Type B pancreatic cell (in vitro differentiated cells): ENCODE measurements around the gene B3GNT3. TPM values are rescaled to one million over a fixed set of nuclear protein-coding genes. Genes with fewer than 3 reads are reported as not detected.

Source experiments
- DNase-seq: peaks from one replicate; pipeline ENCODE4 v3.0.0; 2021; ENCODE audit warnings: mixed read lengths; ENCODE audit not compliant: unreplicated experiment; ENCODE audit errors: extremely low spot score
- H3K27ac Mint-ChIP-seq: 2 replicates; pipeline ENCODE4 v1.8.0; 2021; ENCODE audit warnings: mild to moderate bottlenecking, mixed read lengths
- H3K27me3 Mint-ChIP-seq: 2 replicates; pipeline ENCODE4 v1.8.0; 2021; ENCODE audit warnings: mixed read lengths
- H3K36me3 Mint-ChIP-seq: 2 replicates; pipeline ENCODE4 v1.8.0; 2021; ENCODE audit warnings: mixed read lengths
- H3K4me1 Mint-ChIP-seq: one replicate; pipeline ENCODE4 v1.8.0; 2021; ENCODE audit warnings: mixed read lengths; ENCODE audit not compliant: unreplicated experiment
- H3K4me3 Mint-ChIP-seq: 2 replicates; pipeline ENCODE4 v1.8.0; 2021; ENCODE audit warnings: mild to moderate bottlenecking, mixed read lengths
- H3K9me3 Mint-ChIP-seq: 2 replicates; pipeline ENCODE4 v1.8.0; 2021; ENCODE audit warnings: mixed read lengths
- total RNA-seq: library from RNA; stranded (reverse); gene quantifications from 2 replicates; pipeline ENCODE4 v1.2.1, GENCODE V29; 2021; ENCODE audit warnings: low replicate concordance
- TF ChIP-seq, protein P1 (sequence below): fragments of 200-600 bp; sonication (generic); conservative IDR thresholded peaks from 2 replicates; pipeline ENCODE4 v1.5.0; 2021; ENCODE audit warnings: antibody characterized with exemption, mild to moderate bottlenecking

B3GNT3 gene
- total RNA-seq, 1 donor from 2014 or later, result 12.3 TPM

DNA sequence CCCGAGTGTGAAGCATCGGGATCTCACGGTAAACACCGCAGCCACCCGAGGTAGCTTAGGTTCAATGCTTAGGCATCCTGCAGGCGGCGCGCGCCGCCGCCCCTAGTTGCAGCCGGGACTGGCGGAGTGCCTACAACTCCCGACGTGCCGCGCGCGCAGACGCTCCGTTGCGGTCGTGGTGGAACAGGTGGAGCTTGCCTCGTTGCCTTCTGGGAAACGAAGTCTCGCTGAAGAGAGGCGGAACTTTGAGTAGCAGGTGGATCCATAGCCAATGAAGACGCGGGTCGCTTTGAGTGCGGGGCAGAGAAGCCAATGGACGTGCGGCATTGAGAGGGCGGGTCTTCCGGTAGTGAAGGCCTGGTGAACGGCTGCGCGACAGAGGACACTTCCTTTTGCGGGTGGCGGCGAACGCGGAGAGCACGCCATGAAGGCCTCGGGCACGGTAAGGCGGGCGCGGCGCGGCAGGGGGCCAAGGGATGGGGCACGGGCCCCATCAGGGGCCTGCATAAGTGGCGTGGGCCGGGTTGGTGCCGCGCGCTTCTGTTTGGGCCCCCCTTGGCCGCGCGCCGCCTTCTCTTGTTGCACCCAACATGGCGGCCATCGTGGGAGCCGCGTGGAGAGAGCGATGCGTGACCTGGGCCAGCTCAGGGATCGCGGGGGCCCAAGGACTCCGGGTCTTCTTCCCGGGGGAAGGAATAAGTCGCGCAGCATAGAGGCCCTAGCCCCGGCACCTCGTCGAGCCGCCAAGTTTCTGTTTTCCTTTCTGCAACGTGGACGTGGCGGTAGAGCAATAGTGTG, 64.8 kb downstream of the B3GNT3 start, which contains the start of gene RPL18A:
Gene RPL18A (plus strand): TSS at position 378 of the 798 bp plus-strand sequence. CDS start 47 bp downstream, at position 425.
- peak; percentile 98 for DNase-seq
- Mint-ChIP-seq H3K27me3 (peaks cover 6% of the 10 kb centered on the region), H3K36me3 (peaks cover 15% of the 10 kb centered on the region), H3K4me1 (peaks cover 21% of the 10 kb centered on the region), H3K27ac (peak within 1 kb of the TSS; percentile 94), H3K4me3 (peak within 1 kb of the TSS; percentile 99), H3K9me3 (no peaks in the 10 kb centered on the region)
- TF ChIP-seq, protein P1, sequence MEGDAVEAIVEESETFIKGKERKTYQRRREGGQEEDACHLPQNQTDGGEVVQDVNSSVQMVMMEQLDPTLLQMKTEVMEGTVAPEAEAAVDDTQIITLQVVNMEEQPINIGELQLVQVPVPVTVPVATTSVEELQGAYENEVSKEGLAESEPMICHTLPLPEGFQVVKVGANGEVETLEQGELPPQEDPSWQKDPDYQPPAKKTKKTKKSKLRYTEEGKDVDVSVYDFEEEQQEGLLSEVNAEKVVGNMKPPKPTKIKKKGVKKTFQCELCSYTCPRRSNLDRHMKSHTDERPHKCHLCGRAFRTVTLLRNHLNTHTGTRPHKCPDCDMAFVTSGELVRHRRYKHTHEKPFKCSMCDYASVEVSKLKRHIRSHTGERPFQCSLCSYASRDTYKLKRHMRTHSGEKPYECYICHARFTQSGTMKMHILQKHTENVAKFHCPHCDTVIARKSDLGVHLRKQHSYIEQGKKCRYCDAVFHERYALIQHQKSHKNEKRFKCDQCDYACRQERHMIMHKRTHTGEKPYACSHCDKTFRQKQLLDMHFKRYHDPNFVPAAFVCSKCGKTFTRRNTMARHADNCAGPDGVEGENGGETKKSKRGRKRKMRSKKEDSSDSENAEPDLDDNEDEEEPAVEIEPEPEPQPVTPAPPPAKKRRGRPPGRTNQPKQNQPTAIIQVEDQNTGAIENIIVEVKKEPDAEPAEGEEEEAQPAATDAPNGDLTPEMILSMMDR, result peak; percentile 77

DNA sequence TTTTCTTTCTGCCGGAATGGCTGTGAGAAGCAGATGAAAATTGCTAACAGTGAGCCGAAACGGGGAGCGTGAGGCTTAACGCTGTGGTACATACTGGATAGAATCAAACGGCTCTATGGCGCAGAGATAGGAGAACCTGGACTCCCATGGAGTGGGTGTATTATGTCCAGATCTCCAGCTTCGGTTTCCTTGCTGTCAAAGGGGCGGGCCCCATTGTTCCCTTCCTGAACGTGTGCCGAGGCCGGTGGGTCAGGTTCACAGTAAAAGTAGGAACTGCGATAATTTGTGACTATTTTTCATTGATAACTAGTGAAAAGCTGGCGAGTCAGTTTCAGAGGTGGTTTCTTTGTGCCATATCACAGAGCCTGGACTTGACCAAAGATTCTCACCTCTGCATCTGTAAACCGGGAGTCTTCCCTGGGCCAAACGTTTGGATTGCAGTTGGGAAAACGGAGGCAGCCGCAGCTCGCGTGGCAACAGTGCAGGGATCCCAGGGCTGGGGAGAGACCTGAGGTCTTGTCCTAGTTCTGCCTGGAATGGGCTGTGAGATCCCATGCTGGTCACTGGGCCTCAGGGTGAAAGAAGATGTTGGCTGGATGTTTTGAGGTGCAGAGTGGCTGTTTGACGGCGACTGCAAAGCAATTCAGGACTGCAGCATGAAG, 65.5 kb downstream of the B3GNT3 start:
- H3K27me3 Mint-ChIP-seq, result peaks cover 3% of the 10 kb centered on the region
- peak overlapping the region; percentile 99 for H3K4me3 Mint-ChIP-seq
- H3K36me3 Mint-ChIP-seq, result peaks cover 18% of the 10 kb centered on the region
- H3K27ac Mint-ChIP-seq, result peak overlapping the region; percentile 94
- no peak for DNase-seq
- H3K4me1 Mint-ChIP-seq, result peaks cover 18% of the 10 kb centered on the region
- no peaks in the 10 kb centered on the region for H3K9me3 Mint-ChIP-seq
- TF ChIP-seq, protein P1, result no peak

DNA sequence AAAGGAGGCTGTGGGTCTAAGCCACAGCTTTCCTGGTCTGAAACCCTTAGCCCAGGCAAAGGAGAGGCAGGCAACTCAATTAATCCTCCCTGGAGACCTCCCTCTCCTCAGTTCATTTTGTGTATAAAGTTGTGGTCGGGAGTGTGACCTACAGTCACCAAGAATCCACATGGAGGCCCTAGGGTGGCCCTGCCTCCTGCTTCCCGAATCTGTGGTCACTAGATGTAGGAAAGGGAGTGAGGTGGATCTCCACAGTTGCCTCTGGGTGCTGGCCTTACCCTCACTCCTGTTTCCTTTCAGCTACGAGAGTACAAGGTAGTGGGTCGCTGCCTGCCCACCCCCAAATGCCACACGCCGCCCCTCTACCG, 66.0 kb downstream of the B3GNT3 start:
- Mint-ChIP-seq H3K4me3 (peak overlapping the region; percentile 99), H3K27ac (peak overlapping the region; percentile 94), H3K4me1 (peaks cover 16% of the 10 kb centered on the region), H3K36me3 (peaks cover 21% of the 10 kb centered on the region), H3K27me3 (no peaks in the 10 kb centered on the region), H3K9me3 (no peaks in the 10 kb centered on the region)
- TF ChIP-seq, protein P1, result no peak
- no peak for DNase-seq

DNA sequence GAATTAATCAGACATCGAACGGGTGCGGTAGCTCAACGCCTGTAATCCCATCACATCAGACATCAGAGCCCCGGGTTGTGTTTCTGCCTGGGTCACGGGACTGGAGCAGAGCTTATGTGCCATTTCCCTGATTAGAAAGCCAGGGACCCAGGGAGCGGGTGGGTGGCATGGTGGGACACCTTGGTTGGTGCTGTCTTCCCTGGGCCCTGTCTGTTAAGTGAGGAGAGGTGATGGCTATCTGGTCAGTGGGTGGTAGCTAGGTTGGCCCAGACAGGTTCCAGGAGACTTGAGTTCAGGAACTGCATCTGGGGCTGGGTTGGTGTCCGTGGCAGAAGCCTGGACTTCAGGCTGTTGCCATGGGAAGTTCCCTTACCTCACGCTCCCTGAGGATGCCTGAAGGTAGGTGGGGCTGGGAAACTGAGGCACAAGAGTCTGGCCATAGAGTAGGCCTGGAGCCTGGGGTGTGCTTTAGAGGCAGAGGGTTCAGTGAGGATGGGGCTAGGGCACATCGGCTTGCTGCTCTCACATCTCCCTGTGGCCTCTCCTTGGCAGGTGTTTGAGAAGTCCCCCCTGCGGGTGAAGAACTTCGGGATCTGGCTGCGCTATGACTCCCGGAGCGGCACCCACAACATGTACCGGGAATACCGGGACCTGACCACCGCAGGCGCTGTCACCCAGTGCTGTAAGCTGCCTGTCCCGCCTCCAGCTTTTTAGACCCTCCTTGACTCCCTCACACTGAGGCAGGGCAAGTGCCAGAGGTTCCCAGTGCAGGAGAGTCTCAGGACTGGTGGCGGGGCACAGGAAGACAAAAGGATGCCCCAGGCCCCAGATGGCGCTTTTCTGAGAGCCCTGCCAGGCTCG, 66.8 kb downstream of the B3GNT3 start:
- no peaks in the 10 kb centered on the region for H3K27me3 Mint-ChIP-seq
- H3K27ac Mint-ChIP-seq, result peak overlapping the region; percentile 94
- TF ChIP-seq, protein P1, result no peak
- no peak for DNase-seq
- H3K9me3 Mint-ChIP-seq, result no peaks in the 10 kb centered on the region
- H3K4me1 Mint-ChIP-seq, result peaks cover 16% of the 10 kb centered on the region
- H3K4me3 Mint-ChIP-seq, result peak overlapping the region; percentile 99
- H3K36me3 Mint-ChIP-seq, result peaks cover 21% of the 10 kb centered on the region

DNA sequence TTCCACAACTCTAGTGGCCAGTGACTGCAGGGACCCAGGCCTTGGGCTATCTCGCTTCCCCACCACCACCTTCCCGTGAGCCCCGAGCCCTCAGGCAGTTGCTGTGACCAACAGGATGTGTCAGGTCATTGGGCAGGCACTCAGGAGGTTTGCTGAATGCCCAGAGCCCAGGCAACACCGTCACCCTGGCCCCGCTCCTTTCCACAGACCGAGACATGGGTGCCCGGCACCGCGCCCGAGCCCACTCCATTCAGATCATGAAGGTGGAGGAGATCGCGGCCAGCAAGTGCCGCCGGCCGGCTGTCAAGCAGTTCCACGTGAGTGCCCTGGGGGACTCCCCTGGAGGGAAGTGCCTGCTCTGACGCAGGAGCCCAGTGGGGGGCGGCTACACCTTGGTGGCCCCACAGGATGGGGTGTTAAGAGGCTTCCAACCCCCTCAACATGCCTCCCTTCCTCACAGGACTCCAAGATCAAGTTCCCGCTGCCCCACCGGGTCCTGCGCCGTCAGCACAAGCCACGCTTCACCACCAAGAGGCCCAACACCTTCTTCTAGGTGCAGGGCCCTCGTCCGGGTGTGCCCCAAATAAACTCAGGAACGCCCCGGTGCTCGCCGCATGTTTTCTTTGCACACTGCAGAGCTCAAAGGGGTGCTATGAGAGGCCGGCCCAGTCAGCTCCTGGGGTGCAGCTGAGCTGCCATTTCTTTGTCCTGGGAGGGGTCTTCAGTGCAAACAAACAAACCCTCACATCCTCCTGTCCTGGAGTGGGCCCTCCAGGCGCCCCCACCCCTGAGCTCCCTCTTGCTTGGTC, 68.0 kb downstream of the B3GNT3 start:
- Mint-ChIP-seq H3K36me3 (peaks cover 21% of the 10 kb centered on the region), H3K4me1 (peaks cover 16% of the 10 kb centered on the region), H3K27me3 (peaks cover 4% of the 10 kb centered on the region), H3K27ac (no peak overlapping the region), H3K4me3 (peak overlapping the region; percentile 69), H3K9me3 (no peaks in the 10 kb centered on the region)
- no peak for DNase-seq
- TF ChIP-seq, protein P1, result no peak
